ENCODE data around the gene MLIP. TPM values are rescaled to one million over a fixed set of nuclear protein-coding genes. Genes with fewer than 3 reads are reported as not detected.

Gene MLIP
- total and polyA plus RNA-seq, 2 of the 13 experiments (the other 11 are each of a cell fraction or from before 2014, with no cell fraction given) = 0.08 to 0.33 TPM

DNA sequence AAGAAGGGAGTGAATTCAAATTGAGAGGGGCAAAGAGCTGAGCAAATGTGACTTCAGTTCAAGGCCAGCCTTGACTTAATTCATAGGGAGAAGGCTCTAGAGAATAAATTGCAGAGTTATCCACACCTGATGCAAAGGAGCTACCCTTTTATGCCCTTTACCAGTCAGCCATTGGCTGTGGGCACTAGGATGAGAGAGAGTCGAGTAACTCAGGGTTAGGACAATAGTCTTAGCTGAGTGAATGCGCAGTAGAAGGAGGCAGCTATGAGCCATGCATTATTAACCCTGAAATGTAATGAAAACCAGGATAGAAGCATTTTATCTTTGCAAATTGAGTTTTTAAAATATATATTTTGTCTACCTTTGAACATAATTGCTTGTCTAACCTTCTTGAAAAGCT lies 134.0 kb downstream of the MLIP start:
- Histone ChIP-seq H3K4me3 (replicated peaks in 1 of 3; ENCODE audit: insufficient read depth in 1 of 3, low read depth in 2 of 3, low read length in 3 of 3) (no peak overlapping the region), H3K27ac (ENCODE audit: extremely low read length, insufficient read depth, low read length) (no peak overlapping the region), H3K36me3 (replicated peaks in 1 of 2; ENCODE audit: control insufficient read depth in 1 of 2, insufficient read depth in 2 of 2, low read length in 2 of 2) (no peaks in the 10 kb centered on the region), H3K9me3 (ENCODE audit: low read length) (no peaks in the 10 kb centered on the region), H4K20me1 (ENCODE audit: insufficient read depth, low read length) (no peaks in the 10 kb centered on the region), H3K4me1 (ENCODE audit: insufficient read depth, low read length) (no peaks in the 10 kb centered on the region), H2AFZ (ENCODE audit: low read length) (no peak overlapping the region), H3K9ac (ENCODE audit: insufficient read depth, low read depth, low read length) (no peak overlapping the region), H3K4me2 (ENCODE audit: low read depth, low read length) (no peak overlapping the region), H3K27me3 (ENCODE audit: control insufficient read depth in 1 of 2, insufficient read depth in 2 of 2, low read length in 2 of 2) (no peaks in the 10 kb centered on the region), H3K79me2 (ENCODE audit: insufficient read depth, low read length) (no peaks in the 10 kb centered on the region)
- TF ChIP-seq ZNF607 (CRISPR knock-in tag; IDR thresholded peaks at IDR 0.05; ENCODE audit: borderline replicate concordance) = no peak
- TF ChIP-seq GFI1 (CRISPR knock-in tag; IDR thresholded peaks at IDR 0.05; ENCODE audit: borderline replicate concordance) = no peak
- TF ChIP-seq NFIC (IDR thresholded peaks at IDR 0.05; ENCODE audit: low read length) = no peak
- no peak for TF ChIP-seq YEATS4 (CRISPR knock-in tag; IDR thresholded peaks at IDR 0.05; ENCODE audit: borderline replicate concordance)
- TF ChIP-seq KLF15 (CRISPR knock-in tag; IDR thresholded peaks at IDR 0.05; ENCODE audit: borderline replicate concordance) = no peak
- no peak for TF ChIP-seq NCOA1 (CRISPR knock-in tag; IDR thresholded peaks at IDR 0.05)
- TF ChIP-seq NRL (CRISPR knock-in tag; IDR thresholded peaks at IDR 0.05; ENCODE audit: borderline replicate concordance) = no peak
- no peak for TF ChIP-seq ZBTB46 (CRISPR knock-in tag; IDR thresholded peaks at IDR 0.05; ENCODE audit: borderline replicate concordance)
- TF ChIP-seq ZNF124 (CRISPR knock-in tag; IDR thresholded peaks at IDR 0.05) = no peak
- TF ChIP-seq ZNF7 (CRISPR knock-in tag; IDR thresholded peaks at IDR 0.05) = no peak
- TF ChIP-seq ZNF605 (CRISPR knock-in tag; IDR thresholded peaks at IDR 0.05) = no peak
- POLR2A ChIA-PET = interaction anchor here (0.9 kb wide), 1 partner anchor 147 kb away, joined by 3 read pairs; no protein-coding TSS in a partner anchor
- WGBS (ENCODE audit: low lambda C conversion rate) = 56% methylated on average over 2 of the region's 2 CpGs
- CTCF ChIA-PET (ENCODE audit: low intra/inter-chr PET ratio, low total read pairs) = no interaction called here
- in situ Hi-C loops (cut with HindIII; ENCODE audit: extremely low pct_ligation_motif_present, low pct_unique_long_range_greater_than_20kb) = no loop called here
- no TSS peak for BruUV-seq (replicated peaks)
- no peak for DNase-seq (ENCODE audit: low spot score)
- no peak for ATAC-seq
- intact Hi-C loops (cut with micrococcal nuclease; ENCODE audit: unreplicated experiment) = no loop called here
- FAIRE-seq = no peak
